Endothelial cell of umbilical vein (primary cell): Measurements from ENCODE around the gene HRK.

ENCODE experiments used
- EZH2 ChIP-seq: IDR thresholded peaks from 2 replicates; pipeline ENCODE4 v1.6.1; 2012; ENCODE audit warnings: borderline replicate concordance, low read depth, mild to moderate bottlenecking, moderate library complexity, low read length, inconsistent platforms; ENCODE audit not compliant: severe bottlenecking
- FOS ChIP-seq: IDR thresholded peaks from 2 replicates; pipeline ENCODE4 v1.6.1; 2011; ENCODE audit warnings: mild to moderate bottlenecking, low read length, moderate library complexity, borderline replicate concordance; ENCODE audit not compliant: insufficient read depth
- GATA2 ChIP-seq: IDR thresholded peaks from 2 replicates; pipeline ENCODE4 v1.7.0; 2011; ENCODE audit warnings: low read depth, mild to moderate bottlenecking, moderate library complexity, mixed read lengths, low read length; ENCODE audit not compliant: insufficient read length, insufficient read depth
- JUN ChIP-seq: IDR thresholded peaks from 2 replicates; pipeline ENCODE4 v1.6.1; 2011; ENCODE audit warnings: borderline replicate concordance, low read depth; ENCODE audit not compliant: insufficient read length, insufficient read depth
- MAX ChIP-seq: IDR thresholded peaks from 2 replicates; pipeline ENCODE4 v1.6.1; 2011; ENCODE audit not compliant: insufficient read depth, insufficient read length
- POLR2A ChIP-seq: IDR thresholded peaks from 2 replicates; pipeline ENCODE4 v1.6.1; 2012; ENCODE audit warnings: low read depth, mild to moderate bottlenecking, control low read depth, low read length
- POLR2AphosphoS5 ChIP-seq: IDR thresholded peaks from 2 replicates; pipeline ENCODE4 v1.6.1; 2012; ENCODE audit warnings: low read depth, mild to moderate bottlenecking, control low read depth, low read length, moderate library complexity; ENCODE audit not compliant: insufficient read depth
- TF ChIP-seq, protein P1 (sequence below), 2 donors: IDR thresholded peaks; 1 replicate in 1 of 2; 2 replicates in 1 of 2; pipeline ENCODE4 v1.5.1; 2011; ENCODE audit warnings: low read length in 2 of 2, mild to moderate bottlenecking in 2 of 2, moderate library complexity in 2 of 2, control low read depth in 1 of 2, inconsistent platforms in 1 of 2, low read depth in 1 of 2; ENCODE audit not compliant: insufficient read depth in 1 of 2; ENCODE audit errors: extremely low read depth in 1 of 2

DNA sequence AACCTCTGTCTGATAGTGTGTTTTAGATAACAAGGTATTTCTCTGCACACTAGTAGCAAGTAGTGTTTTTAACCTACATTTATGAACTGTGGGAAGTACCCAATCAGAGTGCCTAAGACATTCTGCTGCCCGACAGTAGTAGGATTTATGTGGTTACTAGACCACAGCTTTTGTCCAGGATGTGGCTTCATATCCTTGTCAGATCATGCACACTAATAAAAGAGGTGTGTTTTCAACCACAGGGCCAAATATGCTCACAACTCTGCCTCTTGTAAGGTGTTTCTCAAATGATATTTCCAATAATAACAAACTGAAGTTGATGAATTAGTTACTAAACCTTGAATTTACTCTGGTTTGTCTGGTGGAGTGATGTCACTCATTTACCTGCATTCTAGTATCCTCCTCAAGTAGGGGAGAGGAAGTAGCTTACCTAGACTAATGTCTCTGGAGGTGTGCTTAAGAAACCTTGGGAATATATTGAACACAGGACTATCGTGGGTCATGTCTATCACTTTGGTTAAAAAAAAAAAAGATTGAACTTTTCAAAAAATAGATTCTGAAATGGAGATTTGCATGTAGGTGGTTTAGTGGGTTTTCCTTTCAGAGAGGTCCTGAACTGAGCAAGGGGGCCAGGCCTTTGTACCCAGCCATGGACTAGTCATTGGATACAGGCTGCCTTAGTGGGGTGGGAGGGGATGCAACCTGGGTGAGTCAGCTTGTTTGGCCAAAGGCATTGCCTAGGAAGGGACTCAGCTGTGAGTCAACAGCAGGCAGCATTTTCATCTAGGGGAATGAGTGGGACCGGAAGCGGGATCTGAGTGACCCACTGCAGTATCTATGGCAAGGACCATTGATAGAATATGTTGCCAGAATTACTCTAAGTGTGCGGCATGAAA is 43.6 kb upstream of the HRK start:
- TF ChIP-seq JUN (no peak), EZH2 (no peak), POLR2AphosphoS5 (no peak), POLR2A (no peak), MAX (no peak), FOS (peak; percentile 82), GATA2 (no peak)
- TF ChIP-seq, protein P1, sequence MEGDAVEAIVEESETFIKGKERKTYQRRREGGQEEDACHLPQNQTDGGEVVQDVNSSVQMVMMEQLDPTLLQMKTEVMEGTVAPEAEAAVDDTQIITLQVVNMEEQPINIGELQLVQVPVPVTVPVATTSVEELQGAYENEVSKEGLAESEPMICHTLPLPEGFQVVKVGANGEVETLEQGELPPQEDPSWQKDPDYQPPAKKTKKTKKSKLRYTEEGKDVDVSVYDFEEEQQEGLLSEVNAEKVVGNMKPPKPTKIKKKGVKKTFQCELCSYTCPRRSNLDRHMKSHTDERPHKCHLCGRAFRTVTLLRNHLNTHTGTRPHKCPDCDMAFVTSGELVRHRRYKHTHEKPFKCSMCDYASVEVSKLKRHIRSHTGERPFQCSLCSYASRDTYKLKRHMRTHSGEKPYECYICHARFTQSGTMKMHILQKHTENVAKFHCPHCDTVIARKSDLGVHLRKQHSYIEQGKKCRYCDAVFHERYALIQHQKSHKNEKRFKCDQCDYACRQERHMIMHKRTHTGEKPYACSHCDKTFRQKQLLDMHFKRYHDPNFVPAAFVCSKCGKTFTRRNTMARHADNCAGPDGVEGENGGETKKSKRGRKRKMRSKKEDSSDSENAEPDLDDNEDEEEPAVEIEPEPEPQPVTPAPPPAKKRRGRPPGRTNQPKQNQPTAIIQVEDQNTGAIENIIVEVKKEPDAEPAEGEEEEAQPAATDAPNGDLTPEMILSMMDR (IDR thresholded peaks at IDR 0.05; ENCODE audit: extremely low read depth in 1 of 2, insufficient read depth in 1 of 2, low read depth in 1 of 2, low read length in 2 of 2), result no peak
